ENCODE data around the gene ARMC6. TPM values are rescaled to one million over a fixed set of nuclear protein-coding genes. Genes with fewer than 3 reads are reported as not detected.

ARMC6 gene
- total RNA-seq (2014; rRNA removed) (102 and 114 TPM in 2 replicates), Bru-seq, nascent RNA (percentile 66 among the genes with signal in this experiment), BruChase-seq, experiment 1, labeled RNA remaining after a 6-hour chase (percentile 74 among the genes with signal in this experiment), BruChase-seq, experiment 2, labeled RNA remaining after a 2-hour chase (percentile 65 among the genes with signal in this experiment)
- long read RNA-seq, transcript ARMC6-206 (9 exons, 2,488 nt) = minor isoform, 14 of 93 reads
- long read RNA-seq, transcript ARMC6-202 (8 exons, 2,383 nt) = major isoform, 31 of 93 reads
- long read RNA-seq, transcript ARMC6-201 (8 exons, 2,412 nt) = minor isoform, 16 of 93 reads
- long read RNA-seq, partial matches to known transcripts = 12 of 93 reads
- long read RNA-seq, other reads (novel, unspliced or antisense) = 19 of 93 reads

GRCh38 chr19:19033426-19034203 is at the start of gene ARMC6, which contains the start of gene SUGP2:
Gene ARMC6 (plus strand): TSS chr19:19033603. CDS start chr19:19034210, 607 bp downstream.
Gene SUGP2 (minus strand): TSS chr19:19033517. CDS start chr19:19031071, 2,446 bp downstream.
- intact Hi-C loops (cut with micrococcal nuclease) = no loop called here

GRCh38 chr19:18984251-18984650 is 49.2 kb upstream of the ARMC6 start:
- Histone ChIP-seq H3K4me3 (ENCODE audit: low read length) (no peak overlapping the region), H3K4me2 (ENCODE audit: low read length) (no peak overlapping the region), H3K9me3 (ENCODE audit: low read length) (no peaks in the 10 kb centered on the region), H2AFZ (ENCODE audit: low read length) (no peak overlapping the region), H3K27ac (ENCODE audit: low read length) (no peak overlapping the region), H3F3A (ENCODE audit: low read length, unreplicated experiment) (no peaks in the 10 kb centered on the region), H3K4me1 (ENCODE audit: insufficient read depth, low read length) (no peaks in the 10 kb centered on the region), H4K20me1 (ENCODE audit: low read length) (no peaks in the 10 kb centered on the region), H3K36me3 (ENCODE audit: low read depth, low read length) (no peaks in the 10 kb centered on the region), H3K27me3 (ENCODE audit: low read length) (no peaks in the 10 kb centered on the region), H3K79me2 (ENCODE audit: low read length) (no peaks in the 10 kb centered on the region), H3K9me2 (replicated peaks; ENCODE audit: low read length) (no peaks in the 10 kb centered on the region), H3K9ac (ENCODE audit: low read length) (no peak overlapping the region)
- intact Hi-C loops (cut with micrococcal nuclease) = no loop called here
- no peak for TF ChIP-seq CTCF (conservative IDR thresholded peaks at IDR 0.05; ENCODE audit: low read depth, low read length)
- DNase-seq = no peak
- CTCF ChIA-PET = interaction anchor here (0.6 kb wide), 1 partner anchor 78 kb away, joined by 3 read pairs; no protein-coding TSS in a partner anchor
- ATAC-seq = no peak
- no TSS peak for BruUV-seq (replicated peaks)
- POLR2A ChIA-PET (ENCODE audit: unreplicated experiment) = interaction anchor here (0.7 kb wide), 1 partner anchor 17 kb away, joined by 4 read pairs; no protein-coding TSS in a partner anchor

More at GRCh38 chr19:19033426-19034203, at the start of gene ARMC6, which contains the start of gene SUGP2:
- no TSS peak for BruUV-seq (replicated peaks)
- DNase-seq (peak; percentile 92), ATAC-seq (peak; percentile 82)
- Histone ChIP-seq H2AFZ (ENCODE audit: low read length) (peak within 1 kb of the TSS; percentile 91), H3K27me3 (ENCODE audit: low read length) (no peaks in the 10 kb centered on the region), H3K4me1 (ENCODE audit: insufficient read depth, low read length) (peaks cover 25% of the 10 kb centered on the region), H3K36me3 (ENCODE audit: low read depth, low read length) (peaks cover 26% of the 10 kb centered on the region), H3K4me3 (ENCODE audit: low read length) (peak within 1 kb of the TSS; percentile 96), H3F3A (ENCODE audit: low read length, unreplicated experiment) (no peaks in the 10 kb centered on the region), H3K27ac (ENCODE audit: low read length) (peak within 1 kb of the TSS; percentile 73), H3K9me3 (ENCODE audit: low read length) (no peaks in the 10 kb centered on the region), H3K9ac (ENCODE audit: low read length) (peak within 1 kb of the TSS; percentile 91), H4K20me1 (ENCODE audit: low read length) (no peaks in the 10 kb centered on the region), H3K79me2 (ENCODE audit: low read length) (peaks cover 83% of the 10 kb centered on the region), H3K9me2 (replicated peaks; ENCODE audit: low read length) (no peaks in the 10 kb centered on the region), H3K4me2 (ENCODE audit: low read length) (peak within 1 kb of the TSS; percentile 100)
- POLR2A ChIA-PET (ENCODE audit: unreplicated experiment) = no interaction called here
- CTCF ChIA-PET = no interaction called here
- TF ChIP-seq CTCF (conservative IDR thresholded peaks at IDR 0.05; ENCODE audit: low read depth, low read length) (no peak), EZH2 (IDR thresholded peaks at IDR 0.05; ENCODE audit: low read length, unreplicated experiment) (no peak), EZH2phosphoT487 (IDR thresholded peaks at IDR 0.05; ENCODE audit: borderline replicate concordance, low read length) (no peak)

Measured in PC-3 (cell line).